ENCODE measurements around the gene PLOD2. TPM values are rescaled to one million over a fixed set of nuclear protein-coding genes. Genes with fewer than 3 reads are reported as not detected.
"Not testable (repeated sequence)": the region's sequence is repeated elsewhere in the genome, so short reads cannot be mapped to it uniquely, and the experiment has no call there.

The PLOD2 gene
- total RNA-seq, 1 donor from 2014 or later, result 122 TPM

DNA sequence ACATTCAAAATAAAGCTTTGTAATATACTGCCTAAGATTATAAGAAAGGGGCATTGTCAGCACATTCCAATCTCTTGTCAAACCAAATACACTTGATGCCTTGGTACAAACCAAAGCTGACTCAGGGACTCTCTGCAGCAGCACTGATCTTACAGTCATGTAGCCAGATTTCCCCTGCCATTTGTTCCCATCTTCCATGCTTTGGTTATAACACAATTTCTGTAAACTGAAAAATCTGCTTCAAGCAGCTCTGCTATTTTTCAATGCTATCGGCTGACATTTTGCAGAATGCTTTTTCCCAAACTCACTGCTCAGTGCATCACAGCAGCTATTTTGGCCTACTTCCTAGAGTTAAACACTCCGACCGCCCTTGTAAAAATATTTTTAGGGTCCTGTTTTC is 18.2 kb downstream of the PLOD2 start:
- no peak for DNase-seq (ENCODE audit: extremely low read depth, low read depth, low spot score)

DNA sequence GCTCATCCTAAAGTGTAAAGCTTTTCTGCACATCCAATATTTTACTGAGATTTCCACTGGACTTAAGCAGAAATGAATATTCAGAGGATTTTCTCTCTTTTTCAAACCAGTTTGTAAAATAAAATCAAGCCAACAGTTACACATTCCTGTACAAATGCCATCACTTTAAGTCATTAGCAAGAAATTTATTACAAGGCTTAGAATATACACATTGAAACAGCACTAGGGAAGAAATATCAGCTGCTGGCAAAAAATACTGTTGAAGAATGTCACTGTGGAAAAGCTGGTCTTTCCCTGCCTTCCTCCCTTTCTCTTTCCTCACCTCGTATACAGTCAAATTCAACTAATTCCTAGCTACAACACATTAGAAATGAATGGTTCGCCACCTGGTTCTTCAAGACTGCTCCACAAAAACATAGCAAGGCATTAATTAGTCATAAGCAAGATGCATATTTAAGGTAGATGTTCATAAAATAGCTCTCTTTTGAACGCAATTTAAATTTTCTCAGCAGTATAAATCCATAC is 21.3 kb downstream of the PLOD2 start:
- no peak for DNase-seq (ENCODE audit: extremely low read depth, low read depth, low spot score)

- DNase-seq (ENCODE audit: extremely low read depth, low read depth, low spot score), result no peak
Measured at GRCh38 chr3:146138902-146139301, 22.1 kb downstream of the PLOD2 start.

DNA sequence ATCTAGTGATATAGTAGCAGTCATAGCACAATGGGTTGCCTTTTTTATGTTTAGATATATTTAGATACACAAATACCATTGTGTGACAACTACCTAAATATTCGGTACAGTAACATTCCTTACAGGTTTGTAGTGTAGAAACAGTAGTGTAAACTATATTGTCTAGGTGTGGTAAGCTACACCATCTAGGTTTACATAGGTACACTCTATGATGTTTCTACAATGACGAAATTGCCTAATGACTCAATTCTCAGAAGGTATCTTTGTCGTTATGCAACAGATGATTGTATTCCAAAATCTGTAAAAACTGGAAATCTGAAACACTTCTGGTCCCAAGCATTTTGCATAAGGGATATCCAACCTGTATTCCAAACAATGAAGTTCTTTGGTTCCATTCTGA is 24.3 kb downstream of the PLOD2 start:
- DNase-seq (ENCODE audit: extremely low read depth, low read depth, low spot score), result no peak

DNA sequence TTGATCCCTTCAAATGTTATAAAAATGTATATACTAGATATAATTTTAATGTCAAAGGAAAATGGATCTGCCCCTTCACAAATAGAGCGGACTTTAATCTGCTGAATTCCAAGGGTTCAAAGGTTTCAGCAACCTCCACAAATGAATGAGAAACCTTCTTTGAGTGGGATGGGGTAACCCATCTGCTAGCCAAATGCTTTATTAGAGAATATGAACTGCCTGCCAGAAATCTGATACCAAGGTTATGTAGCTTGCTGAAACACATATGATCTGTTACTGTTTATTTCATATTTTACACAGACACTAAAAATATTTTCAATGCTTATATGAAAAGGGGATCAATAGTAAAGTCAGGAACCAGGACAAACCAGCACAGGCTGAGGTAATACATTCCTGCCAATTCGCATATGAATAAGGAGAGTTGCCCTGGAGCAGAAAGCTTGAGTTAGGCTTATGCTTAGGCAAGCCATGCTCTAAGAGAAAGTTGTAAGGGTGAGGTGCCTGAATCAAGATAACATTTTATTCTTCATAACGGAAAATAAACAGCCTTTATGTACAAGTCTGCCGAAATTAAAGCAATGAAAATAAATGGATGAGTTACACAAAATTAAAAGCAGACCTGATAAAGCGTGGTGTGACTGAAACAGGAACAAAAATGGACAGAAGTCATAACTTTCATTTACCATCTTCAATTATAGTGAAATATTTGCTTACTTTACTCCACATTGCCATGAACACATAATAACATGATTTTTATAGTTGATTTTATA is 26.5 kb downstream of the PLOD2 start:
- no peak for DNase-seq (ENCODE audit: extremely low read depth, low read depth, low spot score)

GRCh38 chr3:146133441-146133840 is 27.5 kb downstream of the PLOD2 start:
- DNase-seq (ENCODE audit: extremely low read depth, low read depth, low spot score), result no peak

GRCh38 chr3:146131616-146132410 is 29.2 kb downstream of the PLOD2 start:
- DNase-seq (ENCODE audit: extremely low read depth, low read depth, low spot score), result no peak

GRCh38 chr3:146130881-146131371 is 30.1 kb downstream of the PLOD2 start:
- DNase-seq (ENCODE audit: extremely low read depth, low read depth, low spot score), result no peak

- no peak for DNase-seq (ENCODE audit: extremely low read depth, low read depth, low spot score)
Measured at GRCh38 chr3:146129750-146130149, 31.2 kb downstream of the PLOD2 start.

DNA sequence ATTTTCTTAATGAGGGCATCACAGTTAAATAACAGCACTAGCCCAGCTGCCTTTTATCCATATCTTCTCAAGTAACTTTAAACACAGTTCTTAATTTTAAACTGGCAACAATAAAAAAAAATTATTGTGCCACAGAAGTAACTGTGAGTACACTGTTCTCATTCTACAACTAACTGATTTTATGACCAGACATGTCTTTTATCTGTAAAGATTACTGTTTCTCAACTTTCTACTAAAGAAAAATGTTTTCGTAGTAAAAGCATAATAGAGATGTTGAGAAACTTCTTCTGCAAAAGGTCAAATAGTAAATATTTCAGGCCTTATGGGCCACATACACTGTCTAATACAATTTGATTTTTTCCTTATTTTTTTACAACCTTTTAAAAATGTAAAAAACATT is 32.0 kb downstream of the PLOD2 start:
- no peak for DNase-seq (ENCODE audit: extremely low read depth, low read depth, low spot score)

- no peak for DNase-seq (ENCODE audit: extremely low read depth, low read depth, low spot score)
Measured at GRCh38 chr3:146128179-146128578, 32.8 kb downstream of the PLOD2 start.

- DNase-seq (ENCODE audit: extremely low read depth, low read depth, low spot score), result peak; percentile 58
Measured at GRCh38 chr3:146125951-146126350, 35.0 kb downstream of the PLOD2 start.

GRCh38 chr3:146124126-146124801 is 36.7 kb downstream of the PLOD2 start:
- DNase-seq (ENCODE audit: extremely low read depth, low read depth, low spot score), result no peak

- DNase-seq (ENCODE audit: extremely low read depth, low read depth, low spot score), result no peak
Measured at GRCh38 chr3:146117406-146118285, 43.3 kb downstream of the PLOD2 start.

DNA sequence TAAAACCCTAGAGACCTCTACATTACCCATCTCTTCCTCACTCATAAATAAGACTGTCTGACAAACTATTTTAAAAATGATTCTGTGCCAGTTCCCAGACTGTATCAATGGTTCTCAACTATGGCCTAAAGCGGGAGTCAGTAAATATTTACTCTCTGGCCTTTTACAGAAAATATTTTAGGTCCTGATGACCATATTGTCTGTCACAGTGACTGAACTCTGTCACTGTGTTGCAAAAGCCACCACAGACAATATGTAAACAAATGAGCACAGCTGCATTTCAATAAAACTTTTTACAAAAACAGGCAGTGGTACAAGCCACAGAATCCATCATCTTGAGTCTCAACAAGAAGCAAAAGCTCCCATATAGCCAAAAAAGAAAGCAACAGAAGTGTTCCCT is 45.4 kb downstream of the PLOD2 start:
- no peak for DNase-seq (ENCODE audit: extremely low read depth, low read depth, low spot score)

GRCh38 chr3:146113804-146114203 is 47.2 kb downstream of the PLOD2 start:
- not testable (repeated sequence) for DNase-seq (ENCODE audit: extremely low read depth, low read depth, low spot score)

DNA sequence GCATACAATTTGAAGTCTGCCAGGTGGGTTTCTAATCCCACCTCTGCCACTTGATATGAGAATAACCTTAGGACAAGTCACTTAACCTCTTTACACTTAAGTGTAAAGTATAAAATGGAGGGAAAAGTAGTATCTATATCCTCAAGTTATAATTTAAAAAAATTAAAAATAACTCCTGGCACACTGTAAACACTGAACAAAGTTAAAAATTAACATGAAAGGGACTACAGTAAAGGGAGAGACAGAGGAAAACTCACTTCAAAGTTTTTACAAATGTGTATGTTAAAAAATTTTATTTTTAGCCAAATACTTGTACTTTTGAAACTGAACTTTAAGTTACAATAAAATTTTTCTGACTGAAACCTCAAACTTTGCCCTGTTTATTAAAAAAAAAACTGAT is 49.6 kb downstream of the PLOD2 start:
- DNase-seq (ENCODE audit: extremely low read depth, low read depth, low spot score), result no peak

DNA sequence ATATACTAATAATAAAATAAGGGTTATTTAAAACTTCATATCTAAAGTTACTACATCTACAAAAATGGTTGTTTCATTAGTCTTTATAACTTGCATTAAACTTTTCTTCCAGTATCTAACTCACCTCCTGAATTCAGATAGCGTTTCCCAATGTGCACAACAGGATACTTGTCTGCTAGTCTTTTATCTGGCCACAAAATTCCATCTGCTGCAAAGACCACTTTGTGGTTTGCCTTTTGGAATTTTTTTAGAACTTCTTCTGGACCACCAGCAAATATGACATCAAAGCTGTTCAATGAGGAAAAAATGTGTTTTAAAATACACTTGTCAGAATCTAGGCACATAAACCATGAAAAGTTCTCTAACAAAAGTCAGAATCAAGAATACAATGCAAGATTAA is 50.8 kb downstream of the PLOD2 start:
- no peak for DNase-seq (ENCODE audit: extremely low read depth, low read depth, low spot score)

- DNase-seq (ENCODE audit: extremely low read depth, low read depth, low spot score), result no peak
Measured at GRCh38 chr3:146106986-146107385, 54.0 kb downstream of the PLOD2 start.

GRCh38 chr3:146104068-146104467 is 56.9 kb downstream of the PLOD2 start:
- no peak for DNase-seq (ENCODE audit: extremely low read depth, low read depth, low spot score)
